Lung (tissue), 12 donors: ENCODE measurements around the gene IDI1. TPM values are rescaled to one million over a fixed set of nuclear protein-coding genes. Genes with fewer than 3 reads are reported as not detected.

ENCODE experiments used
- ATAC-seq: fragments of 200-7000 bp; cut with Tn5 transposase; one replicate; pipeline ENCODE4 v1.9.1; 2020; ENCODE audit warnings: moderate number of reproducible peaks; ENCODE audit not compliant: insufficient read depth, low FRiP score
- DNase-seq, 3 donors: peaks; one replicate each; pipeline ENCODE4 v3.0.0-alpha.2; 2013 to 2017
- H3K27ac ChIP-seq, 2 donors: one replicate each; pipeline ENCODE4 v1.5.1; 2013; ENCODE audit warnings: mild to moderate bottlenecking in 2 of 2, moderate library complexity in 2 of 2, control low read depth in 1 of 2, inconsistent platforms in 1 of 2, low read depth in 1 of 2, low read length in 1 of 2
- H3K27me3 ChIP-seq, 3 donors: one replicate each; pipeline ENCODE4 v1.5.1; 2013; ENCODE audit warnings: low read length in 2 of 3; ENCODE audit not compliant: control insufficient read depth in 3 of 3, insufficient read depth in 3 of 3
- H3K36me3 ChIP-seq, 4 donors: one replicate each; pipeline ENCODE4 v1.5.1; 2013; ENCODE audit warnings: low read length in 4 of 4, mild to moderate bottlenecking in 1 of 4, moderate library complexity in 1 of 4; ENCODE audit not compliant: control insufficient read depth in 4 of 4, insufficient read depth in 4 of 4
- H3K4me1 ChIP-seq, 5 donors: one replicate each; pipeline ENCODE4 v1.5.1; 2013; ENCODE audit warnings: low read length in 5 of 5, mild to moderate bottlenecking in 2 of 5, moderate library complexity in 1 of 5; ENCODE audit not compliant: control insufficient read depth in 5 of 5, insufficient read depth in 5 of 5
- H3K4me3 ChIP-seq: one replicate; pipeline ENCODE4 v1.5.1; 2013; ENCODE audit warnings: mild to moderate bottlenecking, control low read depth, moderate library complexity
- H3K9ac ChIP-seq, 2 donors: one replicate each; pipeline ENCODE4 v1.5.1; 2013; ENCODE audit warnings: low read length in 2 of 2, control low read depth in 1 of 2; ENCODE audit not compliant: insufficient read depth in 1 of 2
- H3K9me3 ChIP-seq, 4 donors: one replicate each; pipeline ENCODE4 v1.5.1; 2013; ENCODE audit warnings: low read length in 3 of 4, mild to moderate bottlenecking in 1 of 4, moderate library complexity in 1 of 4; ENCODE audit not compliant: control insufficient read depth in 4 of 4, insufficient read depth in 3 of 4
- WGBS, 2 donors: extraction: QIAGEN DNeasy Blood & Tissue Kit; methylation state at CpG; one replicate each; pipeline ENCODE4 v1.1.7; 2013; 5-methylcytosine and 5-hydroxymethylcytosine counted together
- polyA plus RNA-seq, 2 donors: library from polyadenylated mRNA; stranded (reverse); fragments of 200-250 nt; gene quantifications; one replicate each; pipeline ENCODE4 v1.2.1, GENCODE V29; 2013
- total RNA-seq, 2 donors: library from RNA; depleted of rRNA in 1 of 2; stranded (reverse); fragments of >200 nt in 1 of 2; gene quantifications; one replicate each; pipeline ENCODE4 v1.2.1, GENCODE V29; 2014 to 2021
- TF ChIP-seq, protein P1 (sequence below): IDR thresholded peaks from 2 replicates; pipeline ENCODE4 v1.5.1; 2012; ENCODE audit warnings: mild to moderate bottlenecking; ENCODE audit errors: control extremely low read depth, extremely low read depth
- donor health status: control.
- donor health status: control.
- donor health status: Bipolar disorder and iron deficiency.
- donor health status: healthy.
- donor health status: DM: yes; HTN: yes; CAD: no.

IDI1 gene
- total and polyA plus RNA-seq, 4 donors: 44.4 to 173 (median 91.4) TPM

- TF ChIP-seq, protein P1, sequence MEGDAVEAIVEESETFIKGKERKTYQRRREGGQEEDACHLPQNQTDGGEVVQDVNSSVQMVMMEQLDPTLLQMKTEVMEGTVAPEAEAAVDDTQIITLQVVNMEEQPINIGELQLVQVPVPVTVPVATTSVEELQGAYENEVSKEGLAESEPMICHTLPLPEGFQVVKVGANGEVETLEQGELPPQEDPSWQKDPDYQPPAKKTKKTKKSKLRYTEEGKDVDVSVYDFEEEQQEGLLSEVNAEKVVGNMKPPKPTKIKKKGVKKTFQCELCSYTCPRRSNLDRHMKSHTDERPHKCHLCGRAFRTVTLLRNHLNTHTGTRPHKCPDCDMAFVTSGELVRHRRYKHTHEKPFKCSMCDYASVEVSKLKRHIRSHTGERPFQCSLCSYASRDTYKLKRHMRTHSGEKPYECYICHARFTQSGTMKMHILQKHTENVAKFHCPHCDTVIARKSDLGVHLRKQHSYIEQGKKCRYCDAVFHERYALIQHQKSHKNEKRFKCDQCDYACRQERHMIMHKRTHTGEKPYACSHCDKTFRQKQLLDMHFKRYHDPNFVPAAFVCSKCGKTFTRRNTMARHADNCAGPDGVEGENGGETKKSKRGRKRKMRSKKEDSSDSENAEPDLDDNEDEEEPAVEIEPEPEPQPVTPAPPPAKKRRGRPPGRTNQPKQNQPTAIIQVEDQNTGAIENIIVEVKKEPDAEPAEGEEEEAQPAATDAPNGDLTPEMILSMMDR: no peak
- no peak overlapping the region for H3K27ac ChIP-seq
- DNase-seq (peak in 1 of 3 donors; percentile 8), ATAC-seq (no peak)
- H3K4me3 ChIP-seq: no peak overlapping the region
- no peaks in the 10 kb centered on the region for H3K4me1 ChIP-seq
- 92 to 93% methylated on average over 9 of the region's 9 CpGs for WGBS, 2 donors
- H3K9ac ChIP-seq: no peak overlapping the region
- no peaks in the 10 kb centered on the region for H3K9me3 ChIP-seq
- H3K27me3 ChIP-seq: no peaks in the 10 kb centered on the region
- peaks cover 53 to 69% (median 63%) of the 10 kb centered on the region in 4 donors for H3K36me3 ChIP-seq
Measured at GRCh38 chr10:1009071-1009494, 39.8 kb downstream of the IDI1 start.

DNA sequence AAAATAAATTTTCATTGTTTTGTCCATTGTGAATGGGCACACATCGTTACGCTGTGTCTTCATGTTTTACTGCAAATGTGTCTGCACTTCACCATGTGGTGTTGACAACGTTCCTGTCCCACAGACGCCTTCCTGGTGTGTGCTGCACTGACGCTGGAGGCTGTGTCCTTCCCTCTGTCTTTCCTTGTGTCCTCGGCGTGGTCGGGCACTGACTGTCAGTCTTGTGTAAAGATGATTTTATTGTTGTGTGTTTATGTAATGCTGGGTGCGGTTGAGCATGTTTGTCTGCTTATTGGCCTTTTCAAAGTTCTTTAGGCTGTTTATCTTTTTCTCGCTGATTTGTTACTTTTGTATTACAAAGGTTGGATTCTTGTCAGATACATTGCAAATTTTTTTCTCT, 41.3 kb downstream of the IDI1 start:
- Histone ChIP-seq H3K4me1 (no peaks in the 10 kb centered on the region), H3K9ac (no peak overlapping the region), H3K36me3 (peaks cover 62 to 71% (median 67%) of the 10 kb centered on the region in 4 donors), H3K27me3 (no peaks in the 10 kb centered on the region), H3K4me3 (no peak overlapping the region), H3K9me3 (peaks cover 0 to 9% (median 2%) of the 10 kb centered on the region in 4 donors), H3K27ac (no peak overlapping the region)
- TF ChIP-seq, protein P1: no peak
- ATAC-seq (no peak), DNase-seq (no peak)
- 90 to 92% methylated on average over 10 of the region's 10 CpGs for WGBS, 2 donors

- Histone ChIP-seq H3K4me1 (no peaks in the 10 kb centered on the region), H3K27me3 (no peaks in the 10 kb centered on the region), H3K36me3 (peaks cover 60 to 73% (median 66%) of the 10 kb centered on the region in 4 donors), H3K9ac (no peak overlapping the region), H3K9me3 (peaks cover 0 to 15% (median 5%) of the 10 kb centered on the region in 4 donors), H3K27ac (no peak overlapping the region), H3K4me3 (no peak overlapping the region)
- no peak for ATAC-seq
- WGBS, 2 donors: 97 to 99% methylated on average over 9 of the region's 9 CpGs
- no peak for DNase-seq
- TF ChIP-seq, protein P1: no peak
Measured at GRCh38 chr10:1006573-1006972, 42.3 kb downstream of the IDI1 start.
